Measurements from ENCODE around the gene RPS6KA2.

DNA sequence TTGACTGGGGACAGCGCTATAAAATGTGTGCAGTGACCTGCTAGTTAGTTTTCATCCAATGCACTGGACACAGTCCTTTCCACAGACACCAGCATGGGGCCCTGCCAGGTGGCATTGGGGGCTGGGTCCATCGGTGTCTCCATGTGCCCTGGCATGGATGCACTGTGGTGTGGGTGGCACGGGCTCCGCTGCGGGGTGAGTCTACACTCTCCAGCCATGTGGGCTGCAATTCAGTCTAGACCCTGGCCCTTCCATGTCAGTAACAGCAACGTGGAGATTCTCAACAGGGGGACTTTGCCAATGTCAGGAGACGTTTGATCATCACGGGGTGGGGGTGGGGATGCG is 140.5 kb downstream of the RPS6KA2 start:
- TF ChIP-seq, protein P1, sequence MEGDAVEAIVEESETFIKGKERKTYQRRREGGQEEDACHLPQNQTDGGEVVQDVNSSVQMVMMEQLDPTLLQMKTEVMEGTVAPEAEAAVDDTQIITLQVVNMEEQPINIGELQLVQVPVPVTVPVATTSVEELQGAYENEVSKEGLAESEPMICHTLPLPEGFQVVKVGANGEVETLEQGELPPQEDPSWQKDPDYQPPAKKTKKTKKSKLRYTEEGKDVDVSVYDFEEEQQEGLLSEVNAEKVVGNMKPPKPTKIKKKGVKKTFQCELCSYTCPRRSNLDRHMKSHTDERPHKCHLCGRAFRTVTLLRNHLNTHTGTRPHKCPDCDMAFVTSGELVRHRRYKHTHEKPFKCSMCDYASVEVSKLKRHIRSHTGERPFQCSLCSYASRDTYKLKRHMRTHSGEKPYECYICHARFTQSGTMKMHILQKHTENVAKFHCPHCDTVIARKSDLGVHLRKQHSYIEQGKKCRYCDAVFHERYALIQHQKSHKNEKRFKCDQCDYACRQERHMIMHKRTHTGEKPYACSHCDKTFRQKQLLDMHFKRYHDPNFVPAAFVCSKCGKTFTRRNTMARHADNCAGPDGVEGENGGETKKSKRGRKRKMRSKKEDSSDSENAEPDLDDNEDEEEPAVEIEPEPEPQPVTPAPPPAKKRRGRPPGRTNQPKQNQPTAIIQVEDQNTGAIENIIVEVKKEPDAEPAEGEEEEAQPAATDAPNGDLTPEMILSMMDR (IDR thresholded peaks at IDR 0.05) = no peak
- no peak for TF ChIP-seq POLR2A (IDR thresholded peaks at IDR 0.05)

Measured in Peyer's patch (tissue), 4 donors.